ENCODE measurements around the gene RGS3. TPM values are rescaled to one million over a fixed set of nuclear protein-coding genes. Genes with fewer than 3 reads are reported as not detected.
"Not testable (repeated sequence)": the region's sequence is repeated elsewhere in the genome, so short reads cannot be mapped to it uniquely, and the experiment has no call there.

RGS3 gene
- total RNA-seq, 3 donors from 2014 or later, result 65.9 to 83.8 (median 70.7) TPM

GRCh38 chr9:113545068-113545467 is 81.5 kb downstream of the RGS3 start:
- H3K4me1 ChIP-seq (ENCODE audit: low read depth), result peaks cover 8% of the 10 kb centered on the region
- DNase-seq (no peak), ATAC-seq (no peak)
- no peak overlapping the region for H3K4me3 ChIP-seq
- TF ChIP-seq CTCF (IDR thresholded peaks at IDR 0.05), result no peak
- no peaks in the 10 kb centered on the region for H3K36me3 ChIP-seq (ENCODE audit: low read depth)
- intact Hi-C loops (cut with DNase I, micrococcal nuclease), result no loop called here
- no peaks in the 10 kb centered on the region for H3K9me3 ChIP-seq

- intact Hi-C loops (cut with DNase I, micrococcal nuclease), result no loop called here
- TF ChIP-seq CTCF (IDR thresholded peaks at IDR 0.05), result no peak
- Histone ChIP-seq H3K4me3 (no peak overlapping the region), H3K9me3 (no peaks in the 10 kb centered on the region), H3K36me3 (ENCODE audit: low read depth) (no peaks in the 10 kb centered on the region), H3K4me1 (ENCODE audit: low read depth) (peaks cover 8% of the 10 kb centered on the region)
- ATAC-seq (no peak), DNase-seq (no peak)
Measured at GRCh38 chr9:113546566-113546965, 83.0 kb downstream of the RGS3 start.

GRCh38 chr9:113547501-113547900 is 84.0 kb downstream of the RGS3 start:
- Histone ChIP-seq H3K36me3 (ENCODE audit: low read depth) (no peaks in the 10 kb centered on the region), H3K4me3 (no peak overlapping the region), H3K4me1 (ENCODE audit: low read depth) (peaks cover 8% of the 10 kb centered on the region), H3K9me3 (no peaks in the 10 kb centered on the region)
- no peak for ATAC-seq
- no peak for DNase-seq
- intact Hi-C loops (cut with DNase I, micrococcal nuclease), result no loop called here
- TF ChIP-seq CTCF (IDR thresholded peaks at IDR 0.05), result no peak

GRCh38 chr9:113548221-113549041 is 84.9 kb downstream of the RGS3 start:
- peak; percentile 46 to 73 (median 55) for DNase-seq

GRCh38 chr9:113549892-113550291 is 86.4 kb downstream of the RGS3 start:
- H3K36me3 ChIP-seq (ENCODE audit: low read depth); intact Hi-C loops (cut with DNase I, micrococcal nuclease); H3K4me1 ChIP-seq (ENCODE audit: low read depth); DNase-seq; ATAC-seq; H3K9me3 ChIP-seq; H3K4me3 ChIP-seq: not testable (repeated sequence)

More at GRCh38 chr9:113548221-113549041, 84.9 kb downstream of the RGS3 start:
- Histone ChIP-seq H3K4me1 (ENCODE audit: low read depth) (peaks cover 8% of the 10 kb centered on the region), H3K9me3 (no peaks in the 10 kb centered on the region), H3K4me3 (no peak overlapping the region), H3K36me3 (ENCODE audit: low read depth) (no peaks in the 10 kb centered on the region)
- intact Hi-C loops (cut with DNase I, micrococcal nuclease), result no loop called here
- TF ChIP-seq CTCF (IDR thresholded peaks at IDR 0.05), result no peak
- ATAC-seq, result peak; percentile 71

GRCh38 chr9:113556877-113557593 is 93.5 kb downstream of the RGS3 start:
- no peak for DNase-seq
- H3K4me1 ChIP-seq (ENCODE audit: low read depth), result peaks cover 9% of the 10 kb centered on the region
- intact Hi-C loops (cut with DNase I, micrococcal nuclease), result no loop called here
- no peak overlapping the region for H3K4me3 ChIP-seq
- no peak for TF ChIP-seq CTCF (IDR thresholded peaks at IDR 0.05)
- no peaks in the 10 kb centered on the region for H3K9me3 ChIP-seq
- ATAC-seq, result no peak
- H3K36me3 ChIP-seq (ENCODE audit: low read depth), result no peaks in the 10 kb centered on the region
